Renal pelvis (tissue), 4 donors: ENCODE data around the gene DAPK1. TPM values are rescaled to one million over a fixed set of nuclear protein-coding genes. Genes with fewer than 3 reads are reported as not detected.

ENCODE experiments used
- DNase-seq: peaks from one replicate; pipeline ENCODE4 v3.0.0-alpha.2; 2013
- polyA plus RNA-seq, 3 donors: library from polyadenylated mRNA; unstranded; fragments of 120-200 nt; gene quantifications; one replicate each; pipeline ENCODE4 v1.2.1, GENCODE V29; 2013; ENCODE audit not compliant: insufficient read length in 3 of 3

DAPK1 gene
- polyA plus RNA-seq, 3 donors = 69.0 to 101 (median 95.7) TPM

GRCh38 chr9:87683751-87684626, 186.3 kb downstream of the DAPK1 start:
- no peak for DNase-seq

GRCh38 chr9:87684627-87685219, 187.1 kb downstream of the DAPK1 start:
- peak; percentile 26 for DNase-seq

GRCh38 chr9:87685441-87685840, 187.8 kb downstream of the DAPK1 start:
- DNase-seq = no peak

- DNase-seq = no peak
Observed at GRCh38 chr9:87685871-87686519, 188.3 kb downstream of the DAPK1 start.

DNA sequence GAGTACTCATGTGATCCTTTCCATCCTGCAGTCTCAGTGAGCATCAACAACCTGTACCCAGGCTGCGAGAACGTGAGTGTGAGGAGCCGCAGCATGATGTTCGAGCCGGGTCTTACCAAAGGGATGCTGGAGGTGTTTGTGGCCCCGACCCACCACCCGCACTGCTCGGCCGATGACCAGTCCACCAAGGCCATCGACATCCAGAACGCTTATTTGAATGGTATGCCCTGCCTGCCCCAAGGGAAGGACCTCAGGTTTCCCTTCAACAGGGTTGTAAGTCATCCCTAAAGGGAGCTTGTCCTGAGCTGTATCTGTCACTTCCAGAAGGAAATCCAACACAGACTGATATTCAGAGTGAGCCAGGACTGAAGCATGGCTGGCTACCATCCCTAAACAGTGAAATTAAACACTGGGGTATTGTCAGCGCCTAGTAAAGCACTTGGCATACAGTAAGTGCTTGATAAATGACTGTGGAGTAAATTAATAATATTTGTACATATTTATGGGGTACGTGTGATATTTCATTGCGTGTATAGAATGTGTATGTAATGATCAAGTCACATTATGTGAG, 188.9 kb downstream of the DAPK1 start:
- no peak for DNase-seq

GRCh38 chr9:87687207-87687606, 189.5 kb downstream of the DAPK1 start:
- DNase-seq = no peak

- no peak for DNase-seq
Observed at GRCh38 chr9:87694236-87694755, 196.6 kb downstream of the DAPK1 start.

DNA sequence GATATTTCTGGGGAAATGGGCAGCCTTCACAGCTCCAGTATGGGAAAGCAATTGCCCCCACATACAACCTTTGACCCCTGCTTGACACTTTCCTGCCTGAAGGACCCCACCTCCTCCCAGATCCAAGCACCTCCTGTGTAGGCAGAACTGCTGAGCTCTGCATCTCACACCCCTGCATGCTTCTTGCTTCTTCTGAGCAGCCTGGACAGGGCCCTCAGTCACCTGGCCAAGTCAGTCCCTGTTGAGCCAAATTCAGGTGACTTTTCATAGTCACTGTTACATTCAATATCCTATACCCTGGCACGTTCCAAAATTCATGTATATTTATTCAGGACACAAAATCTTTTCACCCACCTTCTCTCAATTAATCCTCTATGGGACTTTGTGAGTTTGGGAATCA, 197.9 kb downstream of the DAPK1 start:
- no peak for DNase-seq

GRCh38 chr9:87696641-87697040, 199.0 kb downstream of the DAPK1 start:
- DNase-seq = no peak

DNA sequence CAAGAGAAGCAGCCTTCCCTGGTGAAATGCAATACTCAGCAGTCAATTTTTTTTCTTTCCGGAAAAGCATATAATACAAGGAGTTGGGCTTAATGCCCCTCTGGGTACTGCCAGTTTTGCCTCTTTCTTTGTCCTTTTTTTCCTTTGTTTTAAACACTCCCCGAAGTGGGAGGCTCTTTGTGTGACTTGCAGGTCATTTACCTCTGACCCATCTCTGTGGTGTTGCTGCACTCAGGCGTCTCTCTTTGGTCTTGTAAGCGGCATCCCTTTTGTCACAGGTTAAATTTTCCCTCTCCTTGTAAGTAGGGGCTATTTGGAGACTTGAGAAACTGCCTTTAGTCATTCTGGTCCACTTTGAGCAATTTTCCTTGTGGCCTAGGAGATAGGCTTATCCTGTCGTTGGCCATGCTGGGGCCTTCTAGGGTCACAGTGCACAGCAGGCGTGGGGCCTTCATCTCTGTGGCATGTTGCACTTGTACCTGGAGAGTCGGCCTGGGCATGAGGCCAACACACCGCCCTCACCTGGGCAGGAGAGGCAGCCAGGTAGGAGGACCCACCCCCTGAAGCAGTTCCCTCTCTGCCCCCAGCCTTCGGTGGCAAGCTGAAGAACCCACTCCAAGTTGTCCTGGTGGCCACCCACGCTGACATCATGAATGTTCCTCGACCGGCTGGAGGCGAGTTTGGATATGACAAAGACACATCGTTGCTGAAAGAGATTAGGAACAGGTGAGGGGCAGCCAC, 200.6 kb downstream of the DAPK1 start:
- DNase-seq = no peak

DNA sequence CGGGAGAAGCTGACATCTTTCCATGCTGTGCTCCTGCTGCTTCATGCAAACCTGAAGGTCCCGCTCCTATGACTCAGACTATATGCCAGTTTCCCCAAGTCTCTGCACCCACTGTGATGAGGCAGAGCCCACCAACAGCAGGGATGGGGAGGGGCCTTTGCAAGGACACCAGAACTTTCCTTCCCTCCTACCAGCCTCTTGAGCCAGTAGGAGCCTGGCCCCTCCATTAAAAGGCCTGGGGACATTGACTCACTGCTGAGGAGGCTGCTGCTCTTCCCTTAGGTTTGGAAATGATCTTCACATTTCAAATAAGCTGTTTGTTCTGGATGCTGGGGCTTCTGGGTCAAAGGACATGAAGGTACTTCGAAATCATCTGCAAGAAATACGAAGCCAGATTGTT, 202.2 kb downstream of the DAPK1 start:
- no peak for DNase-seq

GRCh38 chr9:87701491-87701890, 203.8 kb downstream of the DAPK1 start:
- DNase-seq = no peak

- peak; percentile 34 for DNase-seq
Observed at GRCh38 chr9:87701931-87702421, 204.3 kb downstream of the DAPK1 start.

GRCh38 chr9:87702921-87703320, 205.3 kb downstream of the DAPK1 start:
- no peak for DNase-seq

DNA sequence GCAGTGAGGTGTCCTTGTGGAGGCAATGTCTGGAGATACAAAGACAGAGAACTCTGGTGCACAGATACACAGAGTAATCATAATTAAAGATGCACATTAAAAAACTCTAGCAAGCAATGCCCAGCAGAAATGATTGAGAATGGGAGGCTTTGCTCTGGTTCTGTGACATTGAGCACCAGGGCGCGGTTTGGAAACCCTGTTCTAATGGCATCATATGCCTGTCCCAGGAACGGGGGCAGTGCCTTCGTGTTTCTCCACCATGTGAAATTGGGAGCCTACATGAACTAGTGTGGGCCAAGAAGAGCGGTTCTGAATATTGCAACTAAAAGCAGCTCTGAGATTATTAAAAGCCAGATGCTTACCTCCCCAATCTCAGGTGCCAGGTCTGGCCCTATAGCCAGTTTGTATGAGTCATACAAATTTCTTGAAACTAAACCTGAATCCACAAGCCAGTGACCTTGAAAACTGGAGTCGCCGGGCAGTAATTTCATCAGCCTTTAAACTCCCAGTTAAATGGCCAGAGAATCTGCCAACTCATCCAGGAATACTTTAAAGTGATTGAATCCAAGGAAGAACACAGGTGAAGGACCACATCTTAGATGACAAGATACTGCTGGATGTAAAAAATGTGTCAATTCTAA, 206.1 kb downstream of the DAPK1 start:
- DNase-seq = no peak

DNA sequence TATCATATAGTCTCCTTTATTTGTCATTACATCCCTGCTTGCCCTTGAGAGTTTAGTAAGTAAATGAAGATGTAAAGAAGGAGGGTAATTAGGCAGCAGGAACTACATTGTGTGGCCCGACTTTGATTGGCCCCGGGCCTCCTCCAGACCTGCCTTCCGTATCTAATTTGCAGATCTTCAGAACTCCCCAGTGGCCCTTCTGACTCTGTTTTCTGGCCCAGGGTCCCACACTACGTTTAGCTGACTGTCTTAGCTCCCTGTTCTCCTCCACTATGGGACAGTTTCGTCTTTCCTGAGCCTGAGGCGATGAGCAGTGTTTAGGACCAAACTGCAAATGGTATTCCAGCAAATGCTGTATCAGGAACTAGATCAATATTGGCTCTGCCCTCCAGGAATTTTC, 206.7 kb downstream of the DAPK1 start:
- DNase-seq = no peak

- DNase-seq = no peak
Observed at GRCh38 chr9:87706066-87706739, 208.5 kb downstream of the DAPK1 start.

- no peak for DNase-seq
Observed at GRCh38 chr9:87707805-87708506, 210.3 kb downstream of the DAPK1 start.

DNA sequence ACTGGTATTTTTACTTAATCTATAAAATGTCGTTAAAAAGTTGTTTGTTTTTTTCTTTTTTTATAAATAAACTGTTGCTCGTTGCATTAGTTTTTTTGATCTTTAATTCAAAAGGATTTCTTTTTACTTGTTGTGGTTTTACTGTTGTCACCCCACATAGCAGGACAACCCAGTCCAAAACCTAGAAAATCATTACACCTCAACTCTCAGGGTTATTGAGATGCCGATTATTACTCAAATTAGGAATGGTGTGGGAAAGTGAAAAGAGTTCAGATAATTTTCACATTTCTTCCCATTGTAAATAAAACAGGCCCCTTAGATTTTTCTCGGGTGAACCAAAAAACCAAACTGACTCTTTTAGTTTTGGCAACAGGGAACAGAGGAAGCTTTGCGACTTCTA, 210.9 kb downstream of the DAPK1 start:
- no peak for DNase-seq
